Measurements from ENCODE around the gene ADK. TPM values are rescaled to one million over a fixed set of nuclear protein-coding genes. Genes with fewer than 3 reads are reported as not detected.
"Not testable (repeated sequence)": the region's sequence is repeated elsewhere in the genome, so short reads cannot be mapped to it uniquely, and the experiment has no call there.

The ADK gene
- total and polyA plus RNA-seq, 2 of the 13 experiments (the other 11 are each of a cell fraction or from before 2014, with no cell fraction given) = 48.6 to 79.1 TPM

- no peak for DNase-seq (ENCODE audit: low spot score)
- in situ Hi-C loops (cut with HindIII; ENCODE audit: extremely low pct_ligation_motif_present, low pct_unique_long_range_greater_than_20kb) = no loop called here
- TF ChIP-seq ZNF3 (CRISPR knock-in tag; IDR thresholded peaks at IDR 0.05) (peak; percentile 92), ZNF616 (CRISPR knock-in tag; IDR thresholded peaks at IDR 0.05; ENCODE audit: low read depth) (no peak)
- no peak overlapping the region for H3K9ac ChIP-seq (ENCODE audit: insufficient read depth, low read depth, low read length)
- peaks cover 15% of the 10 kb centered on the region for H3K4me1 ChIP-seq (ENCODE audit: insufficient read depth, low read length)
- intact Hi-C loops (cut with micrococcal nuclease; ENCODE audit: unreplicated experiment) = no loop called here
- FAIRE-seq = no peak
- 98% methylated on average over 4 of the region's 4 CpGs for WGBS (ENCODE audit: low lambda C conversion rate)
- no peak overlapping the region for H2AFZ ChIP-seq (ENCODE audit: low read length)
- H3K27ac ChIP-seq (ENCODE audit: extremely low read length, insufficient read depth, low read length) = peak overlapping the region; percentile 60
- no peaks in the 10 kb centered on the region; a peak in 1 of 5 replicates for H3K27me3 ChIP-seq (ENCODE audit: control insufficient read depth in 1 of 2, insufficient read depth in 2 of 2, low read length in 2 of 2)
- ATAC-seq = no peak
- H3K36me3 ChIP-seq (replicated peaks in 1 of 2; ENCODE audit: control insufficient read depth in 1 of 2, insufficient read depth in 2 of 2, low read length in 2 of 2) = 0 out of 5 replicates have a peak, but pooled peaks cover 0 to 3% of the 10 kb centered on the region in 2 experiments
- H3K79me2 ChIP-seq (ENCODE audit: insufficient read depth, low read length) = no peaks in the 10 kb centered on the region
- no peak overlapping the region for H3K4me2 ChIP-seq (ENCODE audit: low read depth, low read length)
- no peaks in the 10 kb centered on the region for H4K20me1 ChIP-seq (ENCODE audit: insufficient read depth, low read length)
- H3K4me3 ChIP-seq (replicated peaks in 1 of 3; ENCODE audit: insufficient read depth in 1 of 3, low read depth in 2 of 3, low read length in 3 of 3) = no peak overlapping the region
- BruUV-seq (replicated peaks) = no TSS peak
- CTCF ChIA-PET (ENCODE audit: low intra/inter-chr PET ratio, low total read pairs) = no interaction called here
- no peaks in the 10 kb centered on the region for H3K9me3 ChIP-seq (ENCODE audit: low read length)
- POLR2A ChIA-PET = no interaction called here
These were observed 340.0 kb downstream of the ADK start for GRCh38 chr10:74491014-74491413.

- H3K36me3 ChIP-seq (replicated peaks in 1 of 2; ENCODE audit: control insufficient read depth in 1 of 2, insufficient read depth in 2 of 2, low read length in 2 of 2); BruUV-seq (replicated peaks); FAIRE-seq; POLR2A ChIA-PET; H3K27ac ChIP-seq (ENCODE audit: extremely low read length, insufficient read depth, low read length); DNase-seq (ENCODE audit: low spot score); intact Hi-C loops (cut with micrococcal nuclease; ENCODE audit: unreplicated experiment); H3K27me3 ChIP-seq (ENCODE audit: control insufficient read depth in 1 of 2, insufficient read depth in 2 of 2, low read length in 2 of 2); H3K4me3 ChIP-seq (replicated peaks in 1 of 3; ENCODE audit: insufficient read depth in 1 of 3, low read depth in 2 of 3, low read length in 3 of 3); H3K79me2 ChIP-seq (ENCODE audit: insufficient read depth, low read length); in situ Hi-C loops (cut with HindIII; ENCODE audit: extremely low pct_ligation_motif_present, low pct_unique_long_range_greater_than_20kb); H2AFZ ChIP-seq (ENCODE audit: low read length); CTCF ChIA-PET (ENCODE audit: low intra/inter-chr PET ratio, low total read pairs); H3K4me1 ChIP-seq (ENCODE audit: insufficient read depth, low read length); H4K20me1 ChIP-seq (ENCODE audit: insufficient read depth, low read length); H3K9ac ChIP-seq (ENCODE audit: insufficient read depth, low read depth, low read length); ATAC-seq; H3K9me3 ChIP-seq (ENCODE audit: low read length); H3K4me2 ChIP-seq (ENCODE audit: low read depth, low read length): not testable (repeated sequence)
- WGBS (ENCODE audit: low lambda C conversion rate) = 99% methylated on average over 3 of the region's 3 CpGs
- peak; percentile 29; the same call in 1 of the 2 replicates for TF ChIP-seq ZSCAN5A (CRISPR knock-in tag; IDR thresholded peaks at IDR 0.05; ENCODE audit: borderline replicate concordance)
These were observed 345.3 kb downstream of the ADK start for GRCh38 chr10:74496276-74496675.

GRCh38 chr10:74498664-74499063, 347.6 kb downstream of the ADK start:
- H3K79me2 ChIP-seq (ENCODE audit: insufficient read depth, low read length); intact Hi-C loops (cut with micrococcal nuclease; ENCODE audit: unreplicated experiment); BruUV-seq (replicated peaks); H3K9me3 ChIP-seq (ENCODE audit: low read length); ATAC-seq; H3K36me3 ChIP-seq (replicated peaks in 1 of 2; ENCODE audit: control insufficient read depth in 1 of 2, insufficient read depth in 2 of 2, low read length in 2 of 2); H3K27me3 ChIP-seq (ENCODE audit: control insufficient read depth in 1 of 2, insufficient read depth in 2 of 2, low read length in 2 of 2); POLR2A ChIA-PET; H3K4me1 ChIP-seq (ENCODE audit: insufficient read depth, low read length); in situ Hi-C loops (cut with HindIII; ENCODE audit: extremely low pct_ligation_motif_present, low pct_unique_long_range_greater_than_20kb); H3K4me2 ChIP-seq (ENCODE audit: low read depth, low read length); H3K27ac ChIP-seq (ENCODE audit: extremely low read length, insufficient read depth, low read length); H3K9ac ChIP-seq (ENCODE audit: insufficient read depth, low read depth, low read length); FAIRE-seq; H4K20me1 ChIP-seq (ENCODE audit: insufficient read depth, low read length); H3K4me3 ChIP-seq (replicated peaks in 1 of 3; ENCODE audit: insufficient read depth in 1 of 3, low read depth in 2 of 3, low read length in 3 of 3); CTCF ChIA-PET (ENCODE audit: low intra/inter-chr PET ratio, low total read pairs); H2AFZ ChIP-seq (ENCODE audit: low read length); DNase-seq (ENCODE audit: low spot score): not testable (repeated sequence)
